ENCODE results near the gene TWIST2.

The TWIST2 gene

GRCh38 chr2:238850091-238850490 is 2.2 kb downstream of the TWIST2 start:
- no peak for DNase-seq (ENCODE audit: low read depth)
- H3K4me3 ChIP-seq (ENCODE audit: low read length), result no peak overlapping the region
- TF ChIP-seq CTCF (IDR thresholded peaks at IDR 0.05; ENCODE audit: insufficient read depth, low read depth, low read length, missing control alignments), result no peak

GRCh38 chr2:238851026-238851425 is 3.1 kb downstream of the TWIST2 start:
- no peak for TF ChIP-seq CTCF (IDR thresholded peaks at IDR 0.05; ENCODE audit: insufficient read depth, low read depth, low read length, missing control alignments)
- no peak overlapping the region for H3K4me3 ChIP-seq (ENCODE audit: low read length)
- DNase-seq (ENCODE audit: low read depth), result no peak

GRCh38 chr2:238851761-238852160 is 3.9 kb downstream of the TWIST2 start:
- no peak for DNase-seq (ENCODE audit: low read depth)
- no peak for TF ChIP-seq CTCF (IDR thresholded peaks at IDR 0.05; ENCODE audit: insufficient read depth, low read depth, low read length, missing control alignments)
- no peak overlapping the region for H3K4me3 ChIP-seq (ENCODE audit: low read length)

GRCh38 chr2:238852206-238852869 is 4.5 kb downstream of the TWIST2 start:
- H3K4me3 ChIP-seq (ENCODE audit: low read length), result no peak overlapping the region
- DNase-seq (ENCODE audit: low read depth), result no peak
- no peak for TF ChIP-seq CTCF (IDR thresholded peaks at IDR 0.05; ENCODE audit: insufficient read depth, low read depth, low read length, missing control alignments)

- TF ChIP-seq CTCF (IDR thresholded peaks at IDR 0.05; ENCODE audit: insufficient read depth, low read depth, low read length, missing control alignments), result no peak
- DNase-seq (ENCODE audit: low read depth), result no peak
- no peak overlapping the region for H3K4me3 ChIP-seq (ENCODE audit: low read length)
These were observed 5.3 kb downstream of the TWIST2 start for GRCh38 chr2:238853218-238853617.

- TF ChIP-seq CTCF (IDR thresholded peaks at IDR 0.05; ENCODE audit: insufficient read depth, low read depth, low read length, missing control alignments), result no peak
- DNase-seq (ENCODE audit: low read depth), result no peak
- no peak overlapping the region for H3K4me3 ChIP-seq (ENCODE audit: low read length)
These were observed 5.8 kb downstream of the TWIST2 start for GRCh38 chr2:238853721-238854120.

GRCh38 chr2:238854246-238854645 is 6.4 kb downstream of the TWIST2 start:
- no peak for TF ChIP-seq CTCF (IDR thresholded peaks at IDR 0.05; ENCODE audit: insufficient read depth, low read depth, low read length, missing control alignments)
- H3K4me3 ChIP-seq (ENCODE audit: low read length), result no peak overlapping the region
- DNase-seq (ENCODE audit: low read depth), result no peak

Measured in epithelial cell of esophagus (primary cell).